Activated naive CD8-positive, alpha-beta T cell treated with anti-CD3 and anti-CD28 coated beads for 36 hours (primary cell): ENCODE data around the gene COX7B2. TPM values are rescaled to one million over a fixed set of nuclear protein-coding genes. Genes with fewer than 3 reads are reported as not detected.
A peak's percentile ranks its signal among the peaks of the same experiment; 100 is the strongest.

Experiments used
- DNase-seq: peaks from one replicate; pipeline ENCODE4 v3.0.0; 2021
- H3K27ac Mint-ChIP-seq: one replicate; pipeline ENCODE4 v1.8.0; 2022; ENCODE audit warnings: mild to moderate bottlenecking, moderate library complexity, mixed read lengths
- H3K27me3 Mint-ChIP-seq: one replicate; pipeline ENCODE4 v1.8.0; 2022; ENCODE audit warnings: mild to moderate bottlenecking, mixed read lengths
- H3K36me3 Mint-ChIP-seq: one replicate; pipeline ENCODE4 v1.8.0; 2021; ENCODE audit warnings: mild to moderate bottlenecking, mixed read lengths
- H3K4me1 Mint-ChIP-seq: one replicate; pipeline ENCODE4 v1.8.0; 2021; ENCODE audit warnings: mixed read lengths
- H3K4me3 Mint-ChIP-seq: one replicate; pipeline ENCODE4 v1.8.0; 2022; ENCODE audit warnings: mild to moderate bottlenecking, moderate library complexity, mixed read lengths
- H3K9me3 Mint-ChIP-seq: one replicate; pipeline ENCODE4 v1.8.0; 2022; ENCODE audit warnings: mixed read lengths
- total RNA-seq, 2 experiments: library from RNA; stranded (reverse); gene quantifications; one replicate each; pipeline ENCODE4 v1.2.3, GENCODE V29; 2021

COX7B2 gene
- total RNA-seq, 2 experiments from 2014 or later = not detected

DNA sequence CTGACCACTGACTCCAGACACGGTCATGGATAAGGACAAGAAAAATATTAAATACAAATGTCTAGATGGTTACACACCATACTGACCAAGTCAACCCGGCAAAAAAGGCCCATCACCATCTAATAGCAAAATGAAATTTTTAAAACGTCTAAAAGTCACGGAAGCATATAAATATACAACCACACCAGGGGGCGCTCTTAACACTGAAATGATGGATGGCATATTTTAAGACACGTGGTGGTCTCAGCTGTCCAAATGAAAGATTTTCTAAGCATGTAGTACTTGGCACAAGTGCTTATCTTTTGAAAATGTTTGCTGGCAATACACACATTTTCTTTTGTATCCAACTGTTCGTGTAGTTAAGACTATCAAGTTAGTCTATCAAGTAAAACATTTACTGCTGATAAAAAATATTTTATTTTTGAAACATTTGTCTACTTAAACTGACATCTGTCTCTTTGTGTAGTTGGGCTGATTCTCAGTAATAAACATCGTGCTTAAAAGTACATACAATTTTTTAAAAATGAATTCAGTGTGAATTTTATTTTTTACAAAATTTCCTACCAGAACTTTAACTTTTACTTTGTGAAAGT, 64.6 kb downstream of the COX7B2 start:
- H3K4me1 Mint-ChIP-seq = no peaks in the 10 kb centered on the region

DNA sequence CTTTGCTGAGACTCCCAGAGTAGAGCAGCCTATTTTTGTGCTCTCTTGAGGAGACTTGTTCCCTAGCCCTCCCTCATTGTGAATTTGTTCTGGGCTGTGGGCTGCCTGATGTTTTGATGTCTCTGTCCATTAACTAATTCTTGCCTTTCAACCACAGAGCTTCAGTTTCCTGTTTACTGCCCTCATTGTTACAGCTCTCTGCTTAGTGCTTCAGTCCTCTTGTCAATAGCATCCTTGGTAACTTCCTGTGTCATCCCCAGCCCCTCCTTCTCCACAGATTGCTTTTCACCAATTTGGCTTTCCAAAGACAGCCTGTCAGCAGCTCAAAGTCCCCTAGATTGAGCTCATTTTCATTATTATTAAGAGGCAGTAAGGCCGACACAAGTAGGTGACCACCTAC, 69.9 kb downstream of the COX7B2 start:
- no peaks in the 10 kb centered on the region for H3K27me3 Mint-ChIP-seq
- no peak overlapping the region for H3K4me3 Mint-ChIP-seq
- H3K9me3 Mint-ChIP-seq = no peaks in the 10 kb centered on the region
- no peak overlapping the region for H3K27ac Mint-ChIP-seq
- DNase-seq = no peak
- H3K4me1 Mint-ChIP-seq = no peaks in the 10 kb centered on the region
- no peaks in the 10 kb centered on the region for H3K36me3 Mint-ChIP-seq

More for the DNA sequence above, 64.6 kb downstream of the COX7B2 start:
- H3K36me3 Mint-ChIP-seq = no peaks in the 10 kb centered on the region
- peak; percentile 24 for DNase-seq
- no peak overlapping the region for H3K4me3 Mint-ChIP-seq
- no peak overlapping the region for H3K27ac Mint-ChIP-seq
- H3K9me3 Mint-ChIP-seq = no peaks in the 10 kb centered on the region
- no peaks in the 10 kb centered on the region for H3K27me3 Mint-ChIP-seq

DNA sequence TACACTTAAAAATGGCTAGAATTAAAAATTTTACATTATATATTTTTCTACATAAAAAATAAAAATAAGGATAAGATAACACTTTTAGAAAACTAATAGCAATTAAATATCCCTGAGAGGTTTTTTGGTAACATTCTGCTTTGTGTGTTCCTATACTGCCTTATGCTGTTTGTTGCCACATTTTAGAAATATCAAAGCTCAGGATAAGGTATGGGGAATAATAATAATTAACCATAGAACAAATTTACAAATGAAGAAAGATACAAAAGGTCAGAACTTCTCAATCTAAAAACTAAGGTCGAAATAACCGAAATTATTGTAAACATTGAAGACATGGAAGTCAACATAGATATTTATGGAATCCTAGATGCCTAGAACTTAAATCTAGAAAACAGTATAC, 71.4 kb downstream of the COX7B2 start:
- no peak overlapping the region for H3K27ac Mint-ChIP-seq
- no peaks in the 10 kb centered on the region for H3K27me3 Mint-ChIP-seq
- H3K4me3 Mint-ChIP-seq = no peak overlapping the region
- DNase-seq = no peak
- no peaks in the 10 kb centered on the region for H3K9me3 Mint-ChIP-seq
- H3K4me1 Mint-ChIP-seq = no peaks in the 10 kb centered on the region
- H3K36me3 Mint-ChIP-seq = no peaks in the 10 kb centered on the region

DNA sequence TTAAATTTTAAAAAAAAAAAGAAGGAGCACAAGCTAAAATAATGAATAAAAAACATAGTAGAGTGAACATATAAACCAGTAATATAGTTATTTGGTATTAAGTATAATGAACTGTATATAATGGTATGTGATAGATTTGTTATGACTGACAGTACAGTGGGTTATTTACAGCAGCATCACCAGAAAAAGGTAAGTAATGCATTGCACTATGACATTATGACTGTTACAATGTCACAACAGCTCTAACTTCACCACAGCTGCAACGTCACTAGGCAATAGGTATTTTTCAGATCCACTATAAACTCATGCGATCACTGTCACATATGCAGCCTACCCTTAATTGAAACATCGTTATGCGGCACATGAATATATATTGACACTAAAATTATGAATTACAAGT, 72.5 kb downstream of the COX7B2 start:
- Mint-ChIP-seq H3K4me3 (no peak overlapping the region), H3K4me1 (no peaks in the 10 kb centered on the region), H3K27ac (no peak overlapping the region), H3K27me3 (no peaks in the 10 kb centered on the region), H3K9me3 (no peaks in the 10 kb centered on the region), H3K36me3 (no peaks in the 10 kb centered on the region)
- DNase-seq = no peak

DNA sequence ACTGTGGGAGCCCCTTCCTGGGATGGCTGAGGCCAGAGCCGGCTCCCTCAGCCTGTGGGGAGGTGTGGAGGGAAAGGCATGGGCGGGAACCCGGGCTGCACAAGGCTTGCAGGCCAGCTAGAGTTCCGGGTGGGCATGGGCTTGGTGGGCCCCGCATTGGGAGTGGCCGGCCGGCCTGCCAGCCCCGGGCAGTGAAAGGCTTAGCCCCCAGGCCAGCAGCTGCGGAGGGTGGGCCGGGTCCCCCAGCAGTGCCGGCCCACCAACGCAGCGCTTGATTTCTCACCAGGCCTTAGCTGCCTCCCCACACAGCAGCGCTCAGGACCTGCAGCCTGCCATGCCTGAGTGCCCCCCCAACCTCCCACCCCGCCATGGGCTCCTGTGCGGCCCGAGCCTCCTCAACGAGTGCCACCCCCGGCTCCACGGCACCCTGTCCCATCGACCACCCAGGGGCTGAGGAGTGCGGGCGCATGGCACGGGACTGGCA, 78.0 kb downstream of the COX7B2 start:
- Mint-ChIP-seq H3K9me3 (no peaks in the 10 kb centered on the region), H3K4me3 (no peak overlapping the region)

DNA sequence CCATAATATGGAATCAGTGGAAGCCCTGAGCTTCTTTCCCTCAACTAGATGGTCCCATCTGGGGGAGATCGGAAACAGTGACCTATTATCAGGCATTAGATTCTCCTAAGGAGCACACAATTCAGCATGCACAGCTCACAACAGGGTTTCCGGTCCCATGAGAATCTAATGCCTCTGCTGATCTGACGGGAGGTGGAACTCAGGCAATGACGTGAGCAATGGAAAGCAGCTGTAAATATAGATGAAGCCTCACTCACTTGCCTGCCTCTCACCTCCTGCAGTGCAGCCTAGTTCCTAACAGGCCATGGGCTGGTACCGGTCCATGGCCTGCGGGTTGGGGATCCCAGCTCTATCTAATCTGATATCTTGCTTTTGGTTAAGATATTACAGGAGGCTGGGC, 88.9 kb downstream of the COX7B2 start:
- H3K36me3 Mint-ChIP-seq = no peaks in the 10 kb centered on the region
- no peaks in the 10 kb centered on the region for H3K4me1 Mint-ChIP-seq
- peaks cover 4% of the 10 kb centered on the region for H3K9me3 Mint-ChIP-seq
- no peak overlapping the region for H3K4me3 Mint-ChIP-seq
- H3K27ac Mint-ChIP-seq = no peak overlapping the region
- no peak for DNase-seq
- H3K27me3 Mint-ChIP-seq = peaks cover 3% of the 10 kb centered on the region

More for the DNA sequence above, 78.0 kb downstream of the COX7B2 start:
- Mint-ChIP-seq H3K36me3 (no peaks in the 10 kb centered on the region), H3K27me3 (no peaks in the 10 kb centered on the region), H3K4me1 (no peaks in the 10 kb centered on the region), H3K27ac (no peak overlapping the region)
- no peak for DNase-seq

DNA sequence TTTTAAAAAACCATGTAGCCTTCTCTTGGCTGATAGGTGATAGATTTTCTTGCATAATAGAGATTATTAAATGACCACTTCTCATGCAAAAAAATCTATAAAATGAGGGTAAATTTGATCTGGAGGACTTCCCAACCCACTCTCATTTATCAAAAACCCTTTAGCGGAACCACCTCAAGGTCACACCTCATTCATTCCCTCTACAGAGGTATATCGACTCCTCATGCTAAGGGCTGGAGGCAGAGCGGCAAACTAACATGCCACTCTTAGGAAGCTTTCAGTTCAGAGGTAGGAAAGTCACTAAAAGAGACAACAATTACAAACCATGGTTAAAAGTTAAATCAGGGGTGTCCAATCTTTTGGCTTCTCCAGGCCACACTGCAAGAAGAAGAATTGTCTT, 90.0 kb downstream of the COX7B2 start:
- no peak overlapping the region for H3K27ac Mint-ChIP-seq
- H3K4me1 Mint-ChIP-seq = no peaks in the 10 kb centered on the region
- H3K36me3 Mint-ChIP-seq = no peaks in the 10 kb centered on the region
- H3K4me3 Mint-ChIP-seq = no peak overlapping the region
- peaks cover 3% of the 10 kb centered on the region for H3K27me3 Mint-ChIP-seq
- DNase-seq = no peak
- H3K9me3 Mint-ChIP-seq = no peaks in the 10 kb centered on the region

DNA sequence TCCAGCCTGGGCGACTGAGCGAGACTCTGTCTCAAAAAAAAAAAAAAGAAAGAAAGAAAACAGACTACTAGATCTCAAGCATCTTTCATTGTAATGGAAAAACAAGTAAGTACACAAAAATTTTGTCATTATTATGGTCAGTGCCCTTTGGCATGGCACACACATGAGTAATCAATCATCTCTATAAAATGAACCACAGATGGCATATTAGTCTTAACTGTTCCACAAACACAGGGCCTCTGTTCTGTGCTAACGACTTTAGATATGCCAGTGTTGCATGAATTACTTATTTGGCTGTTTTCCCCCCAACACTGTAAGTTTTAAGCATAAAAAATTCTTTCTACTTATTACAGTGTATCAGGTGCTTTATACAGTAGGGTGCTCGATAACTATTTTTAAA, 90.4 kb downstream of the COX7B2 start:
- Mint-ChIP-seq H3K36me3 (no peaks in the 10 kb centered on the region), H3K9me3 (no peaks in the 10 kb centered on the region), H3K4me1 (no peaks in the 10 kb centered on the region), H3K27ac (no peak overlapping the region), H3K4me3 (no peak overlapping the region), H3K27me3 (peaks cover 3% of the 10 kb centered on the region)
- no peak for DNase-seq

DNA sequence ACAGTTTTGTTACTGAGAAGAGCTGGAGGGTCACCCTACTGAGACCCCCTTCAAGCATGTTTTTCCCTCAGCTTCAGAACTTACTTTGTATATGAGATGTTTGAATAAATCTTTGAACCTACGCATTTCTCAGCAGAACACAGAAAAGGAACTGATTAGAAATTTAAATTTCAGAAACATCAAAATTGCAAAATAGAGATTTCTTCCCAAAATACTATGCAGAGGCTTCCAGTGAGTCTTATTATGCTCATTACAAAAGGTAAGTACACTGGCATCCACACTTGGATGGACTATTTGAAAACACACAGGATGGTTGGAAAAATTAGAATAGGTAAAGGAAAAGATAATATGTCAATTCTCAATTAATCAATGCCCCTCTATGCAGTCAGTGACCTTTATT, 91.2 kb downstream of the COX7B2 start:
- no peak for DNase-seq
- Mint-ChIP-seq H3K27me3 (peaks cover 3% of the 10 kb centered on the region), H3K9me3 (no peaks in the 10 kb centered on the region), H3K27ac (no peak overlapping the region), H3K4me1 (no peaks in the 10 kb centered on the region), H3K4me3 (no peak overlapping the region), H3K36me3 (no peaks in the 10 kb centered on the region)

DNA sequence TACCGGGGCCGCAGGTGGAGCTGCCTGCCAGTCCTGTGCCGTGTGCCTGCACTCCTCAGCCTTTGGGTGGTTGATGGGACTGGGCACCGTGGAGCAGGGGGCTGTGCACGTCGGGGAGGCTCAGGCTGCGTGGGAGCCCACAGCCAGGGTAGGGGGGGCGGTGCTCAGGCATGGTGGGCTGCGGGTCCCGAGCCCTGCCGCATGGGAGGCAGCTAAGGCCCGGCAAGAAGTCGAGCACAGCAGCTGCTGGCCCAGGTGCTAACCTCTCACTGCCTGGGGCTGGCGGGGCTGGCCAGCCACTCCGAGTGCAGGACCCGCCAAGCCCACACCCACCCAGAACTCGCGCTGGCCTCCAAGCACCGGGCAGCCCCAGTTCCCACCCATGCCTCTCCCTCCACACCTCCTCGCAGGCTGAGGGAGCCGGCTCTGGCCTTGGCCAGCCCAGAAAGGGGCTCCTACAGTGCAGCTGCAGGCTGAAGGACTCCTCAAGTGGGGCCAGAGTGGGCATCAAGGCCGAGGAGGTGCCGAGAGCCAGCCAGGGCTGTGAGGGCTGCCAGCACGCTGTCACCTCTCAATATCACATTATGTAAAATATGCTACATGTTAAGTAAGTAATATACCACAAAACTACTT, 104.1 kb downstream of the COX7B2 start:
- H3K4me3 Mint-ChIP-seq = no peak overlapping the region
- peaks cover 3% of the 10 kb centered on the region for H3K9me3 Mint-ChIP-seq

DNA sequence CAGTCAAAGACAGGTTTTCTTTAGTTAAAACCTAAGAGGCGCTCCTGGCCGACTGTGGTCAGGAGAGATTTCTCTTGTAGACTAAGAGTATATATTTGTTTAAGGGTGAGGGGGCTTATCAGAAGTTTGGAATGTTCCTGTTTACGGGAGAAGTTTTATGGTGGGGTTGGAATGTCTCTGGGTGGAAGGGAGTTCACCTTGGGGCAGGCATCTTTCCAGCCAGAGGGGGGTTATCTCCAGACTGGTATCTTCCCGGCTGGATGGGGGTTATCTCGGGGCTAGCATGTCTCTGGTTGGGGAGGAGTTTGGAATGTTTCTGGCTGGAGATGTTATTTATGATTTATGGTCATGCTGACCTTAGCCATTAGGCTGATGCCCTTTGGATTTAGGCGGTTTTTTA, 116.0 kb downstream of the COX7B2 start:
- Mint-ChIP-seq H3K4me1 (no peaks in the 10 kb centered on the region), H3K27me3 (no peaks in the 10 kb centered on the region), H3K27ac (no peak overlapping the region), H3K36me3 (no peaks in the 10 kb centered on the region), H3K4me3 (no peak overlapping the region), H3K9me3 (no peaks in the 10 kb centered on the region)
- DNase-seq = no peak

More for the DNA sequence above, 104.1 kb downstream of the COX7B2 start:
- H3K27ac Mint-ChIP-seq = no peak overlapping the region
- H3K27me3 Mint-ChIP-seq = no peaks in the 10 kb centered on the region
- H3K36me3 Mint-ChIP-seq = no peaks in the 10 kb centered on the region
- no peaks in the 10 kb centered on the region for H3K4me1 Mint-ChIP-seq
- DNase-seq = no peak

DNA sequence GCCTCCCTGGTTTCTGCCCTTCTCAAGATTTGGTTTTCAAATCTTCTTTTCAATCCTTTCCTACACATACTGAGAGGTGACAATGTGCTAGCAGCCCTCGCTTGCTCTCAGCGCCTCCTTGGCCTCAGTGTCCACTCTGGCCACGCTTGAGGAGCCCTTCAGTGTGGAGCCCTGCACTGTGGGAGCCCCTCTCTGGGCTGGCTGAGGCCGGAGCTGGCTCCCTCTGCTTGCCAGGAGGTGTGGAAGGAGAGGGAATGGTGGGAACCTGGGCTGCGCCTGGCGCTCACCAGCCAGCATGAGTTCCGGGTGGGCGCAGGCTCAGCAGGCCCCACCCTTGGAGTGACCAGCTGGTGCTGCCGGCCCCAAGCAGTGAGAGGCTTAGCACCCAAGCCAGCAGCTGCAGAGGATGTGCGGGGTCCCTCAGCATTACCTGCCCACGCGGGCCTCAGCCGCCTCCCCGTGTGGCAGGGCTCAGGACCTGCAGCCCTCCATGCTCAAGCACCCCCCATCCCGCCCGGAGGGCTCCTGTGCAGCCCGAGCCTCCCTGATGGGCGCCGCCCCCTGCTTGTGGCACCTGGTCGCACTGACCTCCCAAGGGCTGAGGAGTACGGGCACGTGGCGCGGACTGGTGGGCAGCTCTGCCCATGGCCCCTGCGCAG, 127.5 kb downstream of the COX7B2 start:
- DNase-seq = no peak
- H3K27me3 Mint-ChIP-seq = no peaks in the 10 kb centered on the region
- H3K27ac Mint-ChIP-seq = no peak overlapping the region
- no peaks in the 10 kb centered on the region for H3K9me3 Mint-ChIP-seq
- no peak overlapping the region for H3K4me3 Mint-ChIP-seq
- H3K36me3 Mint-ChIP-seq = no peaks in the 10 kb centered on the region
- H3K4me1 Mint-ChIP-seq = no peaks in the 10 kb centered on the region

DNA sequence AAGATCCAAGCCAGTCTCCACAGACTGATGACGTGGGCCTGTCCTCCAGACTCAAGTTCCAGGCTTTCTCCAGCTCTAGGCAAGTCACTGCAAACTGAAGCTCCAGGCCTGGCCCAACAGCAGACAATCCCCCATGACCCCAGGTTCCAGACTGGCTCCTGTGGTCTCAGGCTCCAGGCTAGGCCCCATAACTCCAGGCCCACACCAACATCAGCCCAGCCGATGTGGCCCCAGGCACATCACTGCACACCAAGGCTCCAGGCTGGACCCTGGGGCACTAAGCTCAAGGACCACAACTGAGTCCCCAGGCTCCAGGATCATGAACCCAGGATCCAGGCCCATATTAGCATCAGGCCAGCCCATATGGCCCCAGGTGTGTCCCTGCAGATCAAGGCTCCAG, 143.6 kb downstream of the COX7B2 start:
- Mint-ChIP-seq H3K4me3 (no peak overlapping the region), H3K9me3 (no peaks in the 10 kb centered on the region), H3K27me3 (no peaks in the 10 kb centered on the region), H3K27ac (no peak overlapping the region), H3K36me3 (no peaks in the 10 kb centered on the region), H3K4me1 (no peaks in the 10 kb centered on the region)
- DNase-seq = no peak

DNA sequence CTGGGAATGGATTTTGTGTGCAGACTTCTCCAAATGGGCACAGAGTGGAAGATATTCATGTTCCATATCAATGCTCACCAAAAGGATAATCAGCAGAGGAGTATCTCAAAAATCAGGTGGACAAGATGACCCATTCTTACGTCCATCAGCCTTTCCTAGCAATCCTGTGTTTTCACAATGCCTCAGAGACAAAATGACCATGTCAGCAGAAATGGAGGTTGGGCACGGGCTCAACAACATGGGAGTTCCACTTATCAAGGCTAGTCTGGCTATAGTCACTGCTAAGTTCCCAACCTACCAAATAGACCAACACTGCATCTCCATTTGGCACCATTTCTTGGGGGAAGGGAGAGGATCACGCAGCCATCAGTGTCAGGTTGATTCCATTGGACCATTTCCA, 179.0 kb downstream of the COX7B2 start:
- peaks cover 5% of the 10 kb centered on the region for H3K9me3 Mint-ChIP-seq
- H3K4me3 Mint-ChIP-seq = no peak overlapping the region
- no peak overlapping the region for H3K27ac Mint-ChIP-seq
- no peak for DNase-seq
- H3K36me3 Mint-ChIP-seq = no peaks in the 10 kb centered on the region
- no peaks in the 10 kb centered on the region for H3K4me1 Mint-ChIP-seq
- H3K27me3 Mint-ChIP-seq = peaks cover 9% of the 10 kb centered on the region

DNA sequence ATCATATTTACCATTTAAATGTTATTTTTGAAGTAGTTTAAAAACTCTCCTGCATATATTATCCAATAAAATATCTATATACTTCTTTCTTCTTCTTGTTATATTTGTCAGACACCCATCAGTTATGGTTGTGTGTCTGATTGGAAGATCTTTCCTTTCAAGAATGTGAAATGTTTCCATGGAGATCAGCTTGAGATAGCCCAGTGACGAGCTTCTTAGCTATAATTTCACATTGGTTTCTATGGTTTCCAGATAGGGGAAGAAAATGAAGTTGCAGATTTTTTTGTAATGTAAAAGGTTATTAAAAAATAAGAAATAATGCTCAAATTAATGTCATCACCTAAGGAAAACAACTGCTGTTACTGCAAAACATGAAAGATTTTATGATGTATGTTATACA, 189.0 kb downstream of the COX7B2 start:
- Mint-ChIP-seq H3K36me3 (no peaks in the 10 kb centered on the region), H3K4me3 (no peak overlapping the region), H3K27me3 (peaks cover 11% of the 10 kb centered on the region), H3K27ac (no peak overlapping the region), H3K9me3 (peaks cover 15% of the 10 kb centered on the region), H3K4me1 (no peaks in the 10 kb centered on the region)
- DNase-seq = no peak

DNA sequence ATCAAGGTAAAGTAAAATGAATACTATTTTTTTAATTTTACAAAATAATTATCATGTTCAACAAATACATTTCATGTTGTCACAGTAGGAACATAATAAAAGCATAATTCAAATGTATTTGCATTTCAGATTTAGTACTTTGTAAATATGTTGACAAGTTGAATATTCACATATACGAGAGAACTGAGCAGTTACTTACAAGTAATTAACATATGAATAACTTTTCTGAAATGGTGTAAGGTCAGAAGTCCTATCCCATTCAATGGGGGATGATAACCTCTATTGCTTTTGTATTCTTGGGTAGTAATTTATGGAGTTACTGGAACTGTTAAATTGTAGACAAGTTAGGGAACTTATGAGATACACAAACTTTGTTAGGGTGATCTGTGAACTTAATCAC, 191.1 kb downstream of the COX7B2 start:
- Mint-ChIP-seq H3K36me3 (no peaks in the 10 kb centered on the region), H3K27ac (no peak overlapping the region)

More for the DNA sequence above, 191.1 kb downstream of the COX7B2 start:
- DNase-seq = no peak
- no peaks in the 10 kb centered on the region for H3K4me1 Mint-ChIP-seq
- H3K27me3 Mint-ChIP-seq = no peaks in the 10 kb centered on the region
- H3K9me3 Mint-ChIP-seq = peaks cover 12% of the 10 kb centered on the region
- H3K4me3 Mint-ChIP-seq = no peak overlapping the region
